Neural progenitor cell (in vitro differentiated cells): Measurements from ENCODE around the gene GCFC2. TPM values are rescaled to one million over a fixed set of nuclear protein-coding genes. Genes with fewer than 3 reads are reported as not detected.
"Not testable (repeated sequence)": the region's sequence is repeated elsewhere in the genome, so short reads cannot be mapped to it uniquely, and the experiment has no call there.

Experiments used
- DNase-seq: peaks from one replicate; pipeline ENCODE4 v3.0.0-alpha.2; 2016; ENCODE audit warnings: low spot score
- H2AFZ ChIP-seq: fragments of 200-600 bp; sonication (generic); replicated peaks from 2 replicates; pipeline ENCODE4 v1.6.1; 2016; ENCODE audit warnings: antibody characterized with exemption
- H3F3A ChIP-seq: fragments of 200-600 bp; sonication (generic); 2 replicates; pipeline ENCODE4 v1.6.1; 2016; ENCODE audit warnings: antibody characterized with exemption, low read depth
- H3K27ac ChIP-seq: fragments of 200-600 bp; sonication (generic); 2 replicates; pipeline ENCODE4 v1.5.1; 2016; ENCODE audit warnings: mild to moderate bottlenecking
- H3K27me3 ChIP-seq: fragments of 200-600 bp; sonication (generic); 2 replicates; pipeline ENCODE4 v1.6.1; 2016; ENCODE audit warnings: mild to moderate bottlenecking, moderate library complexity
- H3K36me3 ChIP-seq: fragments of 200-600 bp; sonication (generic); 2 replicates; pipeline ENCODE4 v1.5.1; 2016
- H3K4me1 ChIP-seq: fragments of 200-600 bp; sonication (generic); 2 replicates; pipeline ENCODE4 v1.6.1; 2016; ENCODE audit warnings: mixed run types
- H3K4me2 ChIP-seq: fragments of 200-600 bp; sonication (generic); 2 replicates; pipeline ENCODE4 v1.6.1; 2016
- H3K4me3 ChIP-seq: fragments of 200-600 bp; sonication (generic); 2 replicates; pipeline ENCODE4 v1.5.1; 2016
- H3K79me2 ChIP-seq: fragments of 200-600 bp; sonication (generic); 2 replicates; pipeline ENCODE4 v1.6.1; 2016; ENCODE audit warnings: low read depth
- H3K9ac ChIP-seq: fragments of 200-600 bp; sonication (generic); 2 replicates; pipeline ENCODE4 v1.6.1; 2016
- H3K9me3 ChIP-seq: fragments of 200-600 bp; sonication (generic); 2 replicates; pipeline ENCODE4 v1.5.1; 2016; ENCODE audit warnings: low read depth
- H4K20me1 ChIP-seq: fragments of 200-600 bp; sonication (generic); 2 replicates; pipeline ENCODE4 v1.6.1; 2016; ENCODE audit warnings: low read depth
- H3K27ac Mint-ChIP-seq: 3 replicates; pipeline ENCODE4 v1.8.0; 2021; ENCODE audit warnings: mixed read lengths
- H3K27me3 Mint-ChIP-seq: 2 replicates; pipeline ENCODE4 v1.8.0; 2022; ENCODE audit warnings: low read depth, mild to moderate bottlenecking, inconsistent platforms, moderate library complexity, mixed read lengths; ENCODE audit not compliant: insufficient read depth
- H3K36me3 Mint-ChIP-seq: 3 replicates; pipeline ENCODE4 v1.8.0; 2021; ENCODE audit warnings: mixed read lengths
- H3K4me1 Mint-ChIP-seq: 3 replicates; pipeline ENCODE4 v1.8.0; 2021; ENCODE audit warnings: mixed read lengths
- H3K4me3 Mint-ChIP-seq: 3 replicates; pipeline ENCODE4 v1.8.0; 2021; ENCODE audit warnings: mild to moderate bottlenecking, moderate library complexity, mixed read lengths
- H3K9me3 Mint-ChIP-seq: 3 replicates; pipeline ENCODE4 v1.8.0; 2020; ENCODE audit warnings: mixed read lengths
- EZH2 ChIP-seq: fragments of 200-600 bp; sonication (generic); IDR thresholded peaks from 2 replicates; pipeline ENCODE4 v1.6.1; 2017; ENCODE audit warnings: antibody characterized with exemption, mild to moderate bottlenecking, moderate library complexity
- EZH2phosphoT487 ChIP-seq: fragments of 200-600 bp; sonication (generic); IDR thresholded peaks from 2 replicates; pipeline ENCODE4 v1.6.1; 2017; ENCODE audit warnings: antibody characterized with exemption
- total RNA-seq: library from RNA; depleted of rRNA; stranded (reverse); fragments of >200 nt; gene quantifications from 2 replicates; pipeline ENCODE4 v1.2.3, GENCODE V29; 2015; ENCODE audit warnings: low replicate concordance
- TF ChIP-seq, protein P1 (sequence below): fragments of 200-600 bp; sonication (generic); IDR thresholded peaks from 2 replicates; pipeline ENCODE4 v1.5.1; 2017; ENCODE audit warnings: antibody characterized with exemption, mild to moderate bottlenecking

GCFC2 gene
- total RNA-seq, 1 donor from 2014 or later = 58.4 TPM

DNA sequence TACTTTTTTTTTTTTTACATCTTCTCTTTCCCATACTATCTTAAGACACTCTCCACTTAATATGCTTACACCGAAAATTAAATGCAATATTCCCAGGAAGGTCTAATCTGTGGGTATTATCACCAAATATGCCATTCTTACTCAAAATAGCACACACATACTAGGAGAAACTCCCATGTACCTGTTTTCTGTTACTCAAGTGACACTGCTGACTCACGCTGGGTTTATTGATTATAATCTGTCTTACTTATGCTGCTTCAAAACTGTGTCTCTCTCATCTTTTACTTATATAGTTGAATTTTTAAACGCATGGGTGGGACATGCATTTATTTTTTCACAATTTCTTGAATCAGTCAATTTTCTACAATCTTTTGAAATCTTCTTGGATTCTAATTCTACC lies 34.3 kb downstream of the GCFC2 start:
- Histone ChIP-seq H3K9me3 (no peaks in the 10 kb centered on the region), H3K27ac (no peak overlapping the region), H3F3A (peaks cover 4% of the 10 kb centered on the region), H3K27me3 (no peaks in the 10 kb centered on the region), H2AFZ (no peak overlapping the region), H3K4me3 (no peak overlapping the region), H3K4me2 (no peak overlapping the region), H4K20me1 (no peaks in the 10 kb centered on the region), H3K36me3 (peaks cover 7% of the 10 kb centered on the region), H3K79me2 (no peaks in the 10 kb centered on the region), H3K4me1 (no peaks in the 10 kb centered on the region), H3K9ac (no peak overlapping the region)
- H3K27me3 Mint-ChIP-seq = no peaks in the 10 kb centered on the region
- DNase-seq = no peak
- H3K4me3 Mint-ChIP-seq = no peak overlapping the region
- TF ChIP-seq EZH2phosphoT487 (no peak), EZH2 (no peak)
- TF ChIP-seq, protein P1, sequence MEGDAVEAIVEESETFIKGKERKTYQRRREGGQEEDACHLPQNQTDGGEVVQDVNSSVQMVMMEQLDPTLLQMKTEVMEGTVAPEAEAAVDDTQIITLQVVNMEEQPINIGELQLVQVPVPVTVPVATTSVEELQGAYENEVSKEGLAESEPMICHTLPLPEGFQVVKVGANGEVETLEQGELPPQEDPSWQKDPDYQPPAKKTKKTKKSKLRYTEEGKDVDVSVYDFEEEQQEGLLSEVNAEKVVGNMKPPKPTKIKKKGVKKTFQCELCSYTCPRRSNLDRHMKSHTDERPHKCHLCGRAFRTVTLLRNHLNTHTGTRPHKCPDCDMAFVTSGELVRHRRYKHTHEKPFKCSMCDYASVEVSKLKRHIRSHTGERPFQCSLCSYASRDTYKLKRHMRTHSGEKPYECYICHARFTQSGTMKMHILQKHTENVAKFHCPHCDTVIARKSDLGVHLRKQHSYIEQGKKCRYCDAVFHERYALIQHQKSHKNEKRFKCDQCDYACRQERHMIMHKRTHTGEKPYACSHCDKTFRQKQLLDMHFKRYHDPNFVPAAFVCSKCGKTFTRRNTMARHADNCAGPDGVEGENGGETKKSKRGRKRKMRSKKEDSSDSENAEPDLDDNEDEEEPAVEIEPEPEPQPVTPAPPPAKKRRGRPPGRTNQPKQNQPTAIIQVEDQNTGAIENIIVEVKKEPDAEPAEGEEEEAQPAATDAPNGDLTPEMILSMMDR = no peak
- peaks cover 22% of the 10 kb centered on the region for H3K36me3 Mint-ChIP-seq
- no peak overlapping the region for H3K27ac Mint-ChIP-seq
- H3K9me3 Mint-ChIP-seq = no peaks in the 10 kb centered on the region
- H3K4me1 Mint-ChIP-seq = no peaks in the 10 kb centered on the region

DNA sequence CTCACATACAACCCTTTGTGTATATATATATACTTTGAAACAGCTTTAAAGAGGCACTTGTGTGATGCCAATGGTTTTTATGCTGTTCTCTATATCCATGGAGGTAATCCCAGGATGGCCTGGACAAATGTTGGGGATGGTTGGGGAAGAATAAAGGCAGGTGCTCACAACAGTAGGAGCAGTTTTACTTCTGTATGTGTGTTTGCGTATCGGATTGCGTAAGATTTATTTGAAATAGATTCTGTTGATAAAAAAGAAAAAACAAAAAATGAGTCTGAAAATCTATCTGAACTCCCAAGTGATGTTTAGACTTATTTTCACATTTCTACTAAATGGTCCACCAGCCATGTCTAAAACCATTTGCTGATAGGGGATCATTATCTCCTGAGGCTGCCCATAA lies 34.8 kb downstream of the GCFC2 start:
- H3K79me2 ChIP-seq = no peaks in the 10 kb centered on the region
- no peak overlapping the region for H2AFZ ChIP-seq
- H3K4me1 Mint-ChIP-seq = no peaks in the 10 kb centered on the region
- no peaks in the 10 kb centered on the region for H3K9me3 ChIP-seq
- no peaks in the 10 kb centered on the region for H3K27me3 Mint-ChIP-seq
- H3K27me3 ChIP-seq = no peaks in the 10 kb centered on the region
- H3K27ac ChIP-seq = no peak overlapping the region
- peaks cover 9% of the 10 kb centered on the region for H3K36me3 ChIP-seq
- H3K4me1 ChIP-seq = no peaks in the 10 kb centered on the region
- H3F3A ChIP-seq = peaks cover 7% of the 10 kb centered on the region
- H3K9ac ChIP-seq = no peak overlapping the region
- H3K4me3 ChIP-seq = no peak overlapping the region
- peaks cover 25% of the 10 kb centered on the region for H3K36me3 Mint-ChIP-seq
- no peak overlapping the region for H3K4me2 ChIP-seq
- H3K4me3 Mint-ChIP-seq = no peak overlapping the region
- H3K9me3 Mint-ChIP-seq = no peaks in the 10 kb centered on the region
- H4K20me1 ChIP-seq = no peaks in the 10 kb centered on the region
- no peak for DNase-seq
- TF ChIP-seq, protein P1 = no peak
- TF ChIP-seq EZH2 (no peak), EZH2phosphoT487 (no peak)
- H3K27ac Mint-ChIP-seq = no peak overlapping the region

DNA sequence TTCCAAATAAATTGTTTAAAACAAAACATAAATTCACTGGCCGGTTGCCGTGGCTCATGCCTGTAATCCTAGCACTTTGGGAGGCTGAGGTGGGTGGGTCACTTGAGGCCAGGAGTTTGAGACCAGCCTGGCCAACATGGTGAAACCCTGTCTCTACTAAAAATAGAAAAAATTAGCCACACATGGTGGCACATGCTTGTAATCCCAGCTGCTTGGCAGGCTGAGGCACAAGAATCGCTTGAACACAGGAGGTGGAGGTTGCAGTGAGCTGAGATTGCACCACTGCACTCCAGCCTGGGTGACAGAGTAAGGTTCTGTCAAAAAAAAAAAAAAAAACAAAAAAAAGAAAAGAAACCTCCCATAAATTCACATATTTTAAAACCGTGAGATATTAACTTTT lies 35.3 kb downstream of the GCFC2 start:
- not testable (repeated sequence) for H3K4me1 ChIP-seq, H3K79me2 ChIP-seq, H4K20me1 ChIP-seq, H3K9me3 Mint-ChIP-seq, H3K36me3 ChIP-seq, H3K4me2 ChIP-seq, H3K9me3 ChIP-seq, H3K27me3 Mint-ChIP-seq, H3F3A ChIP-seq, H2AFZ ChIP-seq, H3K27ac ChIP-seq, H3K9ac ChIP-seq, H3K4me3 ChIP-seq, H3K27me3 ChIP-seq, DNase-seq, H3K4me1 Mint-ChIP-seq, H3K4me3 Mint-ChIP-seq, H3K27ac Mint-ChIP-seq
- H3K36me3 Mint-ChIP-seq = peaks cover 28% of the 10 kb centered on the region

DNA sequence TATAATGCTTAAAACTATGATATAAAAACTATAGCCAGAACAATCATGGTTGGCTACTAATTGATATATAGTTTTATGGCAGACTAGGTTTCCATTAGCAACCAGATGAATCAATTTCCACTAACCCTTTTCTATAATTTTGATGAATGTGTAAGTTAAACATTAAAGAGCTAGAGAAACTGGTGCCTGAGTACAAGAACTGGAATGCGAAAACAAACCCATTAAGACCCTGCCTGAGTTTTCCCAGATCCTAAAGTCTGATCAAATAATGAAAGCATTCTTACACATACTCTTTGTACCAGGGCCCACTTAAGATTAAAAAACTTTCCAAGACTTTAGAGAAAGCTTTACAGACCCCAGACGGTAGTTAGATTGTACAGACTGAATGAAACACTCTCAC lies 42.8 kb downstream of the GCFC2 start:
- peaks cover 37% of the 10 kb centered on the region for H3K36me3 ChIP-seq
- peaks cover 27% of the 10 kb centered on the region for H3K36me3 Mint-ChIP-seq
- peaks cover 4% of the 10 kb centered on the region for H4K20me1 ChIP-seq
- H3K9me3 ChIP-seq = no peaks in the 10 kb centered on the region
- no peak overlapping the region for H3K4me3 ChIP-seq
- no peak overlapping the region for H3K9ac ChIP-seq
- H3F3A ChIP-seq = peaks cover 7% of the 10 kb centered on the region
- no peaks in the 10 kb centered on the region for H3K79me2 ChIP-seq
- H3K27ac Mint-ChIP-seq = no peak overlapping the region
- H3K4me2 ChIP-seq = no peak overlapping the region
- H2AFZ ChIP-seq = no peak overlapping the region
- H3K27ac ChIP-seq = no peak overlapping the region
- H3K4me1 ChIP-seq = no peaks in the 10 kb centered on the region
- H3K4me1 Mint-ChIP-seq = no peaks in the 10 kb centered on the region
- TF ChIP-seq, protein P1 = no peak
- TF ChIP-seq EZH2phosphoT487 (no peak), EZH2 (no peak)
- H3K9me3 Mint-ChIP-seq = no peaks in the 10 kb centered on the region
- H3K27me3 ChIP-seq = no peaks in the 10 kb centered on the region
- no peaks in the 10 kb centered on the region for H3K27me3 Mint-ChIP-seq
- H3K4me3 Mint-ChIP-seq = no peak overlapping the region
- no peak for DNase-seq
